ENCODE results near the gene GGT7. TPM values are rescaled to one million over a fixed set of nuclear protein-coding genes. Genes with fewer than 3 reads are reported as not detected.
"Not testable (repeated sequence)": the region's sequence is repeated elsewhere in the genome, so short reads cannot be mapped to it uniquely, and the experiment has no call there.

The GGT7 gene
- total RNA-seq, 1 donor from 2014 or later = 22.0 TPM

DNA sequence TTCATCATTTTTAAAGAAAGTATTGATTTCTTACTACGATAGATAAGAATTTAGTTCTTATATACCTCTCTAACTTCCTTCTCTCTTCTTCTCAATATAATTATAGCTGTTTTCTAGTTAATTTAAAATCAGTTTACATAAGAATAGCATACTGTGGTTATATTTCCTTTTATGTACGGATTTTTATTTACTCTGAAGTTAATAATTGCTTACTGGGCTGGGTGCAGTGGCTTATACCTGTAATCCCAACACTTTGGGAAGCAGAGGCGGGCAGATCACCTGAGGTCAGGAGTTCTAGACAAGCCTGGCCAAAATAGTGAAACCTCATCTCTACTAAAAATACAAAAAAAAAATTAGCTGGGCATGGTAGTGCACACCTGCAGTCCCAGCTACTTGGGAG lies 13.5 kb upstream of the GGT7 start:
- intact Hi-C loops (cut with micrococcal nuclease) = no loop called here
- DNase-seq (no peak), ATAC-seq (no peak)

DNA sequence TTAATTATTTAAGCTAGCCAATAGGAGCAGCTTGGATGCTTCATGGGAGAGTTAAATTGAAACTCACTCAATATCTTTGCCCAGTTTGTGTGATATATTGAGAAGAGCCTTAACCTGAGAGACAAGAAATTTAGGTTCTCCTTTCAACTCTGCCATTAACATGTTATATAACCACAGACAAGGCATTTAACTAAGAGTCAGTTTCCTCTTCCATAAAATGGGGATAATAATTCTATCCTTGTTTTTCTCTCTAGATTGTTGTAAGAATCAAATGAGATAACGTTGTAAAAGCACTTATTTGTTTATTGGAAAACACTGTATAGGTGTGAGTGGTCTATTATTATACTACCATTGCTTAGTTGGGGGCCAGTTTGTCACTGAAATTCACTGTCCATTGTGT lies 11.6 kb upstream of the GGT7 start:
- ATAC-seq (no peak), DNase-seq (no peak)
- intact Hi-C loops (cut with micrococcal nuclease) = no loop called here

DNA sequence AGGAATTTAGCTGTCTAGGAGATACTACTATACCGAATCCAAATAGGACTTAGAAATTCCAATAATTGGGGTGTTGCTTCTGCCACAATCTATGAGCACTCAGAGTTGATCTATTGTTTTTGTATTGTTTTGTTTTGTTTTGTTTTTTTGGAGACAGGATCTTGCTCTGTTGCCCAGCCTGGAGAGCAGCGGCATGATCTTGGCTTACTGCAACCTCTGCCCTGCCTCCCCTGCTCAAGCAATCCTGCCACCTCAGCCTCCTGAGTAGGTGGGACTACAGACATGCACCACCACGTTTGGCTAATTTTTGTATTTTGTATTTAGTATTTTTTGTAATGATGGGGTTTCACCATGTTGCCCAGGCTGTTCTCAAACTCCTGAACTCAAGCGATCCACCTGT lies 11.2 kb upstream of the GGT7 start:
- ATAC-seq = no peak
- DNase-seq = no peak
- intact Hi-C loops (cut with micrococcal nuclease) = no loop called here

DNA sequence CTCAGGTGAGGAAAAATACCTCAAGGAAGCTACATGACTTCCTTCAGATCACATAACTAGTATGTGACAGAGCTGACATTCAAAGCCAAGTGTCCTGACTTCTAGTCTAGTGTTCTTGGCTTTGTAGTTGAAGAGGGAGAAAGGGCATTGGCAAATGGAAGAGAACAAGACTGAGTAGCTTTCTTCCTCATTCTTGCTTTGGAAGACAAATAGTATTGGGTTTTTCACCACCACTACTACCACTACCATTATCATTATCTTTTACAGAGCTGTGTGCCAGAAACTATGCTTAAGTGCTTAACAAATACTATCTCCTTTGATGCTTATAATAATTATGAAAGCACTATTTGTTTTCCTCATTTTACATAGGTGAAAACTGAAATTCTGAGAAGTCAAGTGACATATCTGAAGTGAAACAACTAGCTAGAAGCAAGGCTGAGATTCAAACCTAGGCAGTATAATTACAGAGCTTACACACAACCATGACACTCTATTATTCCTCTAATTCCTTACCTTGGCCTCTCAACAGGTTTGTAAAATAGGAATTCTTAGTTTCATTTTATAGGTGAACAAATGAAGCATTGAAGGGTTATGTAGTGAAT lies 10.5 kb upstream of the GGT7 start:
- intact Hi-C loops (cut with micrococcal nuclease) = no loop called here
- ATAC-seq = no peak
- no peak for DNase-seq

DNA sequence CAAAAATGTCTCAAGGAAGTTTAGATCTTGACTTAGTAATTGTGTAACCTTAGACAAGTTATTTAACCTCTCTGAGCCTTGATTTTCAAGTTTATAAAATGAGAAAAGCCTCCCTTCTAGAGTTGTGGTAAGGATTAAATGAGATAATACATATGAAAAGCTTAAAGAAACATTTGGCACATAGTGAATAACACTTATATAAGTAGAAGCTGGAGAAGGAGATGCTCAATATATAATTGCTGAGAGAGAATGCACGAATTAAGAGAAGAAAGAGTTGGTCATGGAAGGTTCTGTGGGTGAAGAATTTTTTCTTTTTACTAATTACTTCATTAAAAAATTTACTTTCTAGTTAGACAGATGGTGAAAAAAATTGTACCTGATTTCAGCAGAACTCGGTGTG lies 9.0 kb upstream of the GGT7 start:
- intact Hi-C loops (cut with micrococcal nuclease) = no loop called here
- ATAC-seq (no peak), DNase-seq (no peak)

DNA sequence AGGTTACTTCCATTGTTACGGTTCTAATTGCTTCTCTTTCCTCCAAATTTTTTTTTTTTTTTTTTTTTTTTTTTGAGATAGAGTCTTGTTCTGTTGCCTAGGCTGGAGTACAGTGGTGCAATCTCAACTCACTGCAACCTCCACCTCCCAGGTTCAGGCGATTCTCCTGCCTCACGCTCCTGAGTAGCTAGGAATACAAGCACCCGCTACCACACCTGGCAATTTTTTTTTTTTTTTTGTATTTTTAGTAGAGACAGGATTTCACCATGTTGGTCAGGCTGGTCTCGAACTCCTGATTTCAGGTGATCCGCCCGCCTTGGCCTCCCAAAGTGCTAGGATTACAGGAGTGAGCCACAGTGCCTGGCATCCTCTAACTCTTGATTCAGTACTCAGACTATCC lies 8.3 kb upstream of the GGT7 start:
- intact Hi-C loops (cut with micrococcal nuclease); DNase-seq; ATAC-seq: not testable (repeated sequence)

DNA sequence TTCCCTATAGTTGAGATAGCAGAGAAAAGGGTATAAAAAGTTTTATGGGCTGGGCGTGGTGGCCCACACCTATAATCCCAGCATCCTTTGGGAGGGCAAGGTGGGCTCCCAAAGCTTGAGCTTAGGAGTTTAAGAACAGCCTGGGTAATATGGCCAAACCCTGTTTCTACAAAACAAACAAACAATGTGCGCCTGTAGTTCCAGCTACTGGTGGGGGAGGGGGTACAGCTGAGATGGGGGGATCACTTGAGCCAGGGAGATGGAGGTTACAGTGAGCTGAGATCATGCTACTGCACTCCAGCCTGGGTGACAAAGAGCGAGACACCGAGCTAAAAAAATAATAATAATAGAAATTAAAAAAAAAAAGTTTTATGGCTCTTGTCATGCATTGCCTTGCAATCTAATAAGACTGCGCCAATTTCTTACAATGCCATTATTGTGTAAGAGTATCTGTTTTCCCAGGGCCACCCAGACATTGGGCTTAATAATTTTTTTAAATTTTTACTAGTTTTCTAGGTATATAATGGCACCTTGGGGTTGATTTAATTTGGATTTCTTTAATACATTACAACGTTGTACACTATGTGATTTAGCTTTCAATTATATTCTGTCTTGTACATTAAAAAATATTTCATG lies 7.7 kb upstream of the GGT7 start:
- DNase-seq (no peak), ATAC-seq (no peak)
- intact Hi-C loops (cut with micrococcal nuclease) = no loop called here

DNA sequence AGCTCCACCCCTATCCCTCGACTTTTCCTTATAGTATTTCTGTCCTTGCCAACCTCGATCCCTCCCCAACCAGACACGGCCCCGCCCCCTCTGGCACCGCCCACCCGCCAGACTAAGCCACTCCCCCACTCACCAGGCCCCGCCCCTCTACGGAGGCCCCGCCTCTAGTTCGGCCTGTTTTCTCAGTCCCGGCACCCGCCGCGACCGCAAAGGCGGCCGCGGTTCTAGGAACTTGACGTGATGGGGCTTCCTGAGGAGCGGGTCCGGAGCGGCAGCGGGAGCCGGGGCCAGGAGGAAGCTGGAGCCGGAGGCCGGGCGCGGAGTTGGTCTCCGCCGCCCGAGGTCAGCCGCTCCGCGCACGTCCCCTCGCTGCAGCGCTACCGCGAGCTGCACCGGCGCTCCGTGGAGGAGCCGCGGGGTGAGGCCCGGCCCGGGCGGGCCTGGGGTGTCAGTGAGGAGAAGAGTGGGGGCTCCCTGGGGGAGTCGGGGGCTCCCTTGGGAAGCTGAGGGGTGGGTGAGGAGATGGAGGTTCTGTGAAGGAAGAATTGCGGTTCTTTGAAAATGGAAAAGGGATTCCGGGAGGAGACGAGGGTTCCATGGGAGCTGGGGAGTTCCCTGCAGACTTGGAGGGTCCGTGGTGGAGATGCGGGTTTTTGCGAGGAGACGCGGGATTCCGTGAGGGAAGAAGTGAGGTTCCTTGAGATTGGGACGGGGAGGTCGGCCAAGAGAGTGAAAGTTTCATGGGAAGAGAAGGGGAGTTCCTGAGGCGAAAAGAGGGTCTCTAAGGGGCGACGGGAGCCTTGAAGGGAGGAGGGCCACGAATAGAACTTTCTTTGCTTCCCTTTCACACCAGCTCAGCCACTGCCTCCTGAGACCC lies 4.0 kb upstream of the GGT7 start, which contains the start of gene ACSS2:
TSS of gene ACSS2 (plus strand) at position 207 of the 877 bp plus-strand sequence. CDS start at position 241, 34 bp downstream.
- DNase-seq (peak; percentile 99), ATAC-seq (peak; percentile 84)
- intact Hi-C loops (cut with micrococcal nuclease) = no loop called here

DNA sequence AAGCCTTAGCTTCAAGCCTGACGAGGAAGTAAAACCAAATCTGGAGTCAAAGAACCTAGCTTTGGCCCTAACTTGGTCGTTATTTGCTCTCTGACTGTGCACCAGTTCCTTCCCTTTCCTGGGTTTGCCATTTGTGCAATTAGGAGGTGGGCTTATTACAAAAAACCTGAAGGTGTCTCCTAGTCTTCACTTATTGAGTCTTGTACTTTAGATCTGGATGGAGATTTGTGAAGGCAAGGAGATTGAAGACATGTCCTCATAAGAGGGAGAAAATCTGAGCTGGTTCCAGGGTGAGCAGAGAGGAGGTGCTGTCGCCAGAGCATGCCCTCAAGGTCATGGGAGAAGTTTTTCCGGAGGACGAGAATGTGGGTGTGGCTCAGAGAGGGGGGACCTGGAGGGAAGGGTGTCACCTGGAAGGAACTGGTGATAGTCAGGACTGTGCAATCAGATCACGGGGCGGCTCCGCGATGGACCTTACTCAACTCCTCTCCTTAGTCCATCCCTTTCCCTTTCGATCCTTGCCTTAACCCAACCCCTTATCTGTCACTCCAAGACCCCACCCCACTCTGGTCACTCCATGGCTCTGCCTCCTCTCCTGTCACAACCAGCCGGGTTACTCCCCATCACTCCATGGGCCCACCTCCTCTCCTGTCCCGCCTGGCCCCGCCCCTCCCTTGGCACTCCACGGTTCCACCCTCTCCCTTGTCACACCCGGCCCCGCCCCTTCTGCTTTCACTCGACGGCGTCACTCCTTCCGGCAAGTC lies 3.2 kb upstream of the GGT7 start:
- no peak for DNase-seq

DNA sequence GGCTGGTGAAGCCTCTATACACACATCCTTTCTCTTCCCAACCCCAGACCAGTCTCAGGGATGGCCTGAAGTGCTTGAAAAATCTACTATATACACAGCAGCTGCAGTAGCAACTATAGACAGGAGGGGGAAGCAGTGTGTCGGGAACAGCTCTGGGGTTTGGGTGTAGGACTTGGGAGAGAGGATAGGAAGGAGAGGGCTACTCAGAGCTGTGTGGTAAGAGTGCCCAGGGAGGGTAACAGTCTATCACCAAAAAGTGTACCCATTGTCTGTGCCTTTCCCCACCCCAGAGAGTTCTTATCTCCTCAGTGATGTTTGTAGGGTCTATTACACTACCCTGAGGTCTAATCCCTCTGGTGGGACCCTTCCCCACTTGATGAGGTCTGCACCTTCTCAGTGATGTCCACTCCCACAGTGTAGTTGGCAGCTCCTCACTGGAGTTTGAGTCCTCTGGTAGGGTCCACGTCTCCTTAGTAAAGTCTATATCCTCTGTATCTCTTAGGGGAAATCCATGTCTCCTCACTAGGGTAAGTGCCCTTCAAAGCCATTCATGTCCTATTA lies 1.5 kb upstream of the GGT7 start:
- peak; percentile 67 for DNase-seq
- ATAC-seq = peak; percentile 55
- intact Hi-C loops (cut with micrococcal nuclease) = loop anchor here (2.0 kb wide), 1 partner anchor 83 kb away; no protein-coding TSS in a partner anchor

More for the DNA sequence above, 3.2 kb upstream of the GGT7 start:
- intact Hi-C loops (cut with micrococcal nuclease) = loop anchor here (2.0 kb wide), 1 partner anchor 81 kb away; no protein-coding TSS in a partner anchor
- peak; percentile 87 for ATAC-seq

DNA sequence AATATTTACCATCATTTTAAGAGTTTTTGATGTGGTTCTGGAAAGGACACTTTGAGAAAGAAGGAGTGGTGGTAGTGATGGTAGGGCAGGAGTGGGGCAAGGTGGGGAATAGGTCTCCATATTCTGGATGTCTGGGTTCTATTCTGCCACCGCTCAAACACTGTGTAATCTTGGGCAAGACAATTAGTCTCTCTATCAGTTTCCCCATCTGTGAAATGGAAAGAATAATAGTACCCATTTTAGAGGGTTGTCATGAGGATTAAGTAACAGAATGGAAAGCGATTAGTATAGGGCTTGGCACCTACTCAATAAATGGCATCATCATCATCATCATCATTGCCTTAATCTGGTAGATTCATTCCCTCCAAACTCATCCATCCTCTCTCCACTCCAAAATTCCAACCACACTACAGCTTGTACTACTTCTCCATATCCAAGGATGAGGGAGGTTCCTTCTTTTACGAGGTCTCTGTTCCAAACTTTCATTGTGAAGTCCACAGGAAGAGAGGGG lies 982 bp upstream of the GGT7 start:
- DNase-seq (no peak), ATAC-seq (no peak)
- intact Hi-C loops (cut with micrococcal nuclease) = loop anchor here (2.0 kb wide), 1 partner anchor 83 kb away; no protein-coding TSS in a partner anchor

DNA sequence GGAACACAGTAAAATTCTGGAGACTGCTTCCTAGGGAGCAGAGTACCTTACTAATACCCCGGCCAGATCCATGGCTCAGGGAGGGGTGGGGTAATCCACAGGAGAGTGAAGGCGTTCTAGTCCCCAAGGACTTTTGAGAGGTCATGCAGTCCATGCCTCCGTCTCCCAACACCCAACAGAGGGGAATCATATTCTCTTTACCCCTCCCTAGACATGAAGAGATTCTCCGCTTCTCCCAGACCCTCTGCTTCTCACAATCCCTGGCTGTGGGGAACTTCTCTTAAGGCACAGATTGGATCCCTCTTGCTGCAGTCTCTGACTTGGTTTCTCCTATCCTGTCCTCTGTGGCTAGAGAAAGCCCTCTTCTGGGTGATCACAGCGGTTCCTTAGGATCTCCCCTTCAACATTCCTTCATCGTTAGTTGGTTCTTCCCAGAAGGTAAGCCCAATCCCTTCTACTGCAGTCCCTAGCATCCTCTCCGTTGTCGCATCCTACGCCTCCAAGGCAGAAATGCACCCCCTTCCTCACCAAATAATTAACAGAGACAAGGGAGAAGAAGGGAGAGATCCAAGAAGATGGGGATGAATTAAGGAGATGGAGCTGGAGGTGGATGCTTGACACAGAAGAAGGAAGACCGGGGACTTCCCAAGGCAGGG lies 562 bp downstream of the GGT7 start:
- ATAC-seq (no peak), DNase-seq (no peak)
- intact Hi-C loops (cut with micrococcal nuclease) = no loop called here

DNA sequence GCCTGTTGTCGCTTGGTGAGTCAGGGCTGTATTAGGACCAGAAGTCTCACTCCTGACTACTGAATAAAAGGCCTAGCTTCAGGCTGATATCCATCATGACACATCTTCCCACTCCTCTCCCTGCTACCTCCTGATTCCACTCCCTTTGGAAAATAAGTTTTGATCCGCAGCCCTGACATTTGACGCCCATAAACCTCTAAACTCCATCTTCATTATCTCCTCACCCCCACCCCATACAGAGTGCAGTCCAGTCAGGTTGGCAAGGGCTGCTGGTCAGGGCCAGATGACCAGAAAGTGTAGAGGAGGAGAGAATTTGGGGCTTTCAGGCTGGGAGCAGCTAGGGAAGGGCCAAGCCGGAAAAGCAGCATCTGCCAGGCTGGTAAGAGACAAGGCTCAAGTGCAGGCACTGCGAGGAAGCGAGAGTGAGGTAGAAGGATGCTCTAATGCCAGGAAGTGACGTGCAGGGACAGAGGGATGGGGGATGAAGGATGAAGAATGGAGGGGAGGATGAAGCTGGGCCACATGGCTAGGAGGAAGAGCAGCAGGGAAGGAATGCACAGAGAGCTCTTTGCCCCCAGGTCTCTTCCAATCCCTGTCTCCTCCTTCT lies 1.2 kb downstream of the GGT7 start:
- intact Hi-C loops (cut with micrococcal nuclease) = no loop called here
- ATAC-seq (no peak), DNase-seq (no peak)

DNA sequence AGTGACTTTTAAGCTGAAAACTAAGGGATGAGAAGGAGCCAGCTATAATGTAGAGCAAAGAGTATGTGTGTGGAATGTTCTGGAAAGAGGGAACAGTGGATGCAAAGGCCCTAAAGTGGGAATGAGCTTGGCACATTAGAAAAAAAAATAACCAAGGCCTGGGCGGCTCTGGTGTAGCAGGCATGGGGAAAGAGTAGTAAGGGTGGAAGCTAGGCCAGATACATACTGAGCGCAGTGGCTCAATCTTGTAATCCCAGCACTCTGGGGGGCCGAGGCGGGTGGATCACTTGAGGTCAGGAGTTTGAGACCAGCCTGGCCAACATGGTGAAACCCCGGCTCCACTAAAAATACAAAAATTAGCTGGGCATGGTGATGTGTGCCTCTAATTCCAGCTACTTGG lies 8.4 kb downstream of the GGT7 start:
- intact Hi-C loops (cut with micrococcal nuclease) = no loop called here
- ATAC-seq = no peak
- DNase-seq = no peak

DNA sequence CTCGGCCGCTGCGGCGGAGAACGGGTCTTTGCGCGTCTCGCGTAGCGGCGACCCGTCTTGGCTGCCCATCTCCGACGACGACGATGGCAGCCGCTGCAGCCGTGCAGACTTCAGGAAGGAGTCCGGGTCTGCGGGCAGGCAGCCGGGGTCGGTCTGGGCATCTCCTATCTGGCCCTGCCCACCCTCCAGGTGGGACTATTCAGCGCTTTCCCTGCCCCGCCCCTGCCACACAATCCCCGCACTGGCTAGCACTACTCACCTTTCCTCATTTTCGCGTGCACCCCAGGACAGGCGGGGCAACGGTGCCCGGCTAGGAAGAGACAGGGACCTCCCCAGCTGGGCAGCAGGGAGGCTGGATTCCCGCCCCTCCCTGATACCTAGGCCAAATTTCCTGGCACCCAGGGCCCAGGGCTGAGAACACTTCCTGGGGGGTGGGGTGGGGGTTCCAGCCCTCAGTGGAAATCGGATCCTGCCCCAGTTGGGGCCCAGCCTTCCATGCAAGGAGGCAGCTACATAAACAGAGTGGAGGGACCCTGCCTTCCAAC lies 9.2 kb downstream of the GGT7 start:
- DNase-seq (no peak), ATAC-seq (peak; percentile 16)
- intact Hi-C loops (cut with micrococcal nuclease) = no loop called here

DNA sequence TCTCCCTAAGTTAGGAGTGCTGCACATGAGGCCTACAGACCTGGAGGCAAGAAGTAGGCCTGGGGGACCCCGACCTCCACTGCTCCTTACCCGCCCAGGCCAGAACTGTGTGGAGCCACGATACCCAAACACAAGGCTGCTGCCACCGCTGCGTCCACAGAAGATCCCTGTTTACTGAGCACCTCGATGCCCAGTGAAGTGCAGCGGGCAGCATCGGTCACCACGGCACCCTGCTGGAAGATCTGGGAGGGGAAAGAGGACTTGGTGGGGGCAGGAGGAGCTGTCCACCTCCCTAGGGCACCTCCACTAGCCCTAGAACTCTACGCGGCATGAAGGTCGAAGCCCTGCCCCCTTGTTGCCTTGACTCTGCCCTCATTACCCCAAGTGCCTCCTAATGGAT lies 9.9 kb downstream of the GGT7 start:
- DNase-seq (no peak), ATAC-seq (no peak)
- intact Hi-C loops (cut with micrococcal nuclease) = no loop called here

DNA sequence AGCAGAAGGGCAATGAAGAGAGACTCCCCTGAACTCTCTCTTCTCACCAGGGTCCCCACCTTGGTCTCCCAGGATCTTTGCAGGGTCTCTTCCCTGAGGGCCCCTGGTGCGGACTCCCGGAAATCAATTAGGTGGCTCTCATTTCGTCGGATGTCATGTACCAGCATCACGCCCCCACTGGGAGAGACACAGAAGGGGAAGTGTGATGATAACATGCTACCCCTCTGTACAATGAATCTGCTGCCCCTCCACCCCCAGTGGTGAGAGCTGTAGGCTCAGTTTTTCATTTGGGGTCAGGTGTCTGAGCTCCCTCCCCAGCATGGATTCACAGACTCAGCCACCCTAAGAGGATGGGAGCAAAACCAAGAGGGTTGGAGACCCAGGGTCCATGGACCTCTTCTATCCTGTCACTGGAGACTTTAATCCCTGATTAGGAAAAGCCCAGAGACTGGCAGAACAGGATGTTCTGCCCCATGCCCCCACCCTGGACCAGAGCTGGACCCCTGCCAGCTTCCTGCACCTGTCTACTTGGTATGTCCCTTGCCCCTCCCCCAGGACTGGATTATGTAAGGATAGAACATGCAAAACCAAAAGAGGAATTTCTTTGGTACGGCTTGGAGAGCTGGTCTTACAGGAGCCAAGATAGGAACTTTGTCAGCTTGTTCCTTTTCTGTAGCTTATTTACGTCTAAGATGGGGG lies 11.1 kb downstream of the GGT7 start:
- ATAC-seq = no peak
- intact Hi-C loops (cut with micrococcal nuclease) = no loop called here
- DNase-seq = no peak
